Panc1 (cell line): ENCODE results near the gene WRAP73. TPM values are rescaled to one million over a fixed set of nuclear protein-coding genes. Genes with fewer than 3 reads are reported as not detected.

Source experiments
- ATAC-seq: fragments of 200-7000 bp; cut with Tn5 transposase; 2 replicates; pipeline ENCODE4 v1.9.1; 2020; ENCODE audit warnings: mild to moderate bottlenecking, moderate library complexity
- BruUV-seq: library from RNA; stranded (reverse); fragments of 400-500 nt; replicated peaks from 2 replicates; lab custom pipeline; 2021; lab: Mats Ljungman, UMichigan
- CTCF ChIA-PET: fragments of 300-600 bp; sonication (Branson Sonifier 250); formaldehyde crosslinking; loops from one replicate; lab custom pipeline; 2022; ENCODE audit warnings: antibody characterized with exemption; lab: Charles Lee
- POLR2A ChIA-PET: fragments of 300-600 bp; sonication (Branson Sonifier 250); formaldehyde crosslinking; loops from one replicate; lab custom pipeline; 2022; ENCODE audit warnings: antibody characterized with exemption; lab: Charles Lee
- DNase-seq: peaks from one replicate; pipeline ENCODE4 v3.0.0-alpha.2; 2010; ENCODE audit warnings: low read depth, low spot score
- H3K27ac ChIP-seq: 2 replicates; pipeline ENCODE4 v1.5.1; 2011; ENCODE audit warnings: mild to moderate bottlenecking, low read length, inconsistent platforms
- H3K27me3 ChIP-seq: fragments of 200-500 bp; sonication (Bioruptor generic); 2 replicates; pipeline ENCODE4 v1.6.0; 2014; ENCODE audit warnings: low read length, inconsistent platforms; ENCODE audit not compliant: control insufficient read depth, insufficient read depth
- H3K36me3 ChIP-seq: fragments of 200-500 bp; sonication (Bioruptor generic); 2 replicates; pipeline ENCODE4 v1.5.1; 2014; ENCODE audit warnings: inconsistent platforms, mild to moderate bottlenecking, low read length, moderate library complexity; ENCODE audit not compliant: control insufficient read depth, insufficient read depth
- H3K4me1 ChIP-seq: 2 replicates; pipeline ENCODE4 v1.5.1; 2011; ENCODE audit warnings: inconsistent platforms, mild to moderate bottlenecking, low read length, moderate library complexity; ENCODE audit not compliant: control insufficient read depth, insufficient read depth
- H3K4me3 ChIP-seq, 2 experiments: 2 replicates each; pipeline ENCODE4 v1.5.1; 2011 to 2012; ENCODE audit warnings: low read depth in 2 of 2, low read length in 2 of 2, mild to moderate bottlenecking in 2 of 2, inconsistent platforms in 1 of 2, moderate library complexity in 1 of 2
- H3K9me3 ChIP-seq: fragments of 200-500 bp; sonication (Bioruptor generic); 2 replicates; pipeline ENCODE4 v1.5.1; 2014; ENCODE audit warnings: low read depth, mild to moderate bottlenecking, inconsistent platforms, low read length, moderate library complexity; ENCODE audit not compliant: control insufficient read depth, insufficient read depth
- CTCF ChIP-seq: fragments of 450-650 bp; IDR thresholded peaks from 2 replicates; pipeline ENCODE4 v1.5.1; 2017; ENCODE audit warnings: mild to moderate bottlenecking
- POLR2AphosphoS5 ChIP-seq: IDR thresholded peaks from 2 replicates; pipeline ENCODE4 v1.6.1; 2012; ENCODE audit warnings: mild to moderate bottlenecking, low read depth, low read length, moderate library complexity
- REST ChIP-seq, 2 experiments: IDR thresholded peaks; 2 replicates each; pipeline ENCODE4 v1.6.1; 2011 to 2012; ENCODE audit warnings: low read depth in 2 of 2, control low read depth in 1 of 2, low read length in 1 of 2, mild to moderate bottlenecking in 1 of 2, moderate library complexity in 1 of 2; ENCODE audit not compliant: insufficient read depth in 1 of 2
- SIN3A ChIP-seq: IDR thresholded peaks from 2 replicates; pipeline ENCODE4 v1.6.1; 2012; ENCODE audit warnings: low read depth, mild to moderate bottlenecking, low read length, moderate library complexity, borderline replicate concordance; ENCODE audit not compliant: insufficient read depth
- TCF7L2 ChIP-seq: IDR thresholded peaks from 2 replicates; pipeline ENCODE4 v1.6.1; 2011; ENCODE audit warnings: mild to moderate bottlenecking, low read depth, low read length, inconsistent platforms
- in situ Hi-C: cut with HindIII; loops from 2 replicates; pipeline ENCODE4 v1.10.0; 2016; ENCODE audit warnings: low sequenced_read_pairs, low pct_unique_long_range_greater_than_20kb
- intact Hi-C: fragments of 100-400 bp; cut with micrococcal nuclease; formaldehyde crosslinking; loops from one replicate; pipeline ENCODE4 v1.10.0; 2022; ENCODE audit not compliant: unreplicated experiment
- total RNA-seq: library from RNA; stranded (reverse); gene quantifications from one replicate; pipeline ENCODE4 v1.2.1, GENCODE V29; 2021; ENCODE audit not compliant: unreplicated experiment

Gene WRAP73
- total RNA-seq, 1 experiment from 2014 or later: 27.1 TPM

- Histone ChIP-seq H3K9me3 (no peaks in the 10 kb centered on the region), H3K27ac (no peak overlapping the region), H3K27me3 (no peaks in the 10 kb centered on the region), H3K36me3 (no peaks in the 10 kb centered on the region), H3K4me1 (peaks cover under 1% of the 10 kb centered on the region; the same call in 1 of the 2 replicates), H3K4me3 (no peak overlapping the region)
- TF ChIP-seq CTCF (no peak), REST (IDR thresholded peaks at IDR 0.05; ENCODE audit: insufficient read depth in 1 of 2, low read depth in 2 of 2, low read length in 1 of 2) (no peak), TCF7L2 (no peak), POLR2AphosphoS5 (no peak), SIN3A (no peak)
- POLR2A ChIA-PET: no interaction called here
- CTCF ChIA-PET: no interaction called here
- no peak for ATAC-seq
- no peak for DNase-seq
- in situ Hi-C loops (no loop called here), intact Hi-C loops (no loop called here)
- BruUV-seq: no TSS peak
Measured at GRCh38 chr1:3604468-3604974, 45.4 kb downstream of the WRAP73 start.

GRCh38 chr1:3603571-3604467 is 46.1 kb downstream of the WRAP73 start:
- ChIA-PET CTCF (no interaction called here), POLR2A (no interaction called here)
- in situ Hi-C loops: no loop called here

More at GRCh38 chr1:3603571-3604467, 46.1 kb downstream of the WRAP73 start:
- no peak for TF ChIP-seq POLR2AphosphoS5
- TF ChIP-seq TCF7L2: no peak
- TF ChIP-seq SIN3A: no peak
- no peak for TF ChIP-seq CTCF
- TF ChIP-seq REST (IDR thresholded peaks at IDR 0.05; ENCODE audit: insufficient read depth in 1 of 2, low read depth in 2 of 2, low read length in 1 of 2): no peak
- Histone ChIP-seq H3K36me3 (no peaks in the 10 kb centered on the region), H3K27ac (no peak overlapping the region), H3K27me3 (no peaks in the 10 kb centered on the region), H3K4me3 (no peak overlapping the region), H3K4me1 (peaks cover 7% of the 10 kb centered on the region), H3K9me3 (no peaks in the 10 kb centered on the region)
- no peak for ATAC-seq
- no TSS peak for BruUV-seq
- no peak for DNase-seq
- intact Hi-C loops: no loop called here
